HL-60 (cell line): ENCODE results near the gene PTPRN.

Source experiments
- DNase-seq, 2 experiments: peaks; one replicate each; pipeline ENCODE4 v3.0.0-alpha.2; 2010 to 2020; ENCODE audit warnings: low read depth in 1 of 2, low spot score in 1 of 2
- H3K27ac ChIP-seq: fragments of 250-450 bp; sonication (Bioruptor Pico); replicated peaks from 2 replicates; pipeline ENCODE4 v1.5.1; 2020; ENCODE audit warnings: mild to moderate bottlenecking, moderate library complexity
- H3K27me3 ChIP-seq: fragments of 250-450 bp; sonication (Bioruptor Pico); 2 replicates; pipeline ENCODE4 v1.5.1; 2021; ENCODE audit warnings: mild to moderate bottlenecking, moderate library complexity; ENCODE audit not compliant: insufficient read depth, poor library complexity, severe bottlenecking
- H3K4me3 ChIP-seq: replicated peaks from 2 replicates; pipeline ENCODE4 v1.5.1; 2011; ENCODE audit warnings: mild to moderate bottlenecking, control low read depth, low read length; ENCODE audit not compliant: insufficient read depth
- CTCF ChIP-seq: IDR thresholded peaks from one replicate; pipeline ENCODE4 v1.5.1; 2011; ENCODE audit warnings: low read length, control low read depth, inconsistent platforms; ENCODE audit not compliant: insufficient read depth
- GABPA ChIP-seq: IDR thresholded peaks from 2 replicates; pipeline ENCODE4 v1.6.1; 2012; ENCODE audit warnings: low read depth
- POLR2AphosphoS5 ChIP-seq: IDR thresholded peaks from 2 replicates; pipeline ENCODE4 v1.6.1; 2012; ENCODE audit warnings: low read depth
- SPI1 ChIP-seq: IDR thresholded peaks from 2 replicates; pipeline ENCODE4 v1.6.1; 2012; ENCODE audit warnings: low read depth, mild to moderate bottlenecking, borderline replicate concordance
- TF ChIP-seq, protein P1 (sequence below): IDR thresholded peaks from 2 replicates; pipeline ENCODE4 v1.6.1; 2012; ENCODE audit warnings: low read depth; ENCODE audit not compliant: insufficient replicate concordance

The PTPRN gene

GRCh38 chr2:219270055-219270372 lies 39.2 kb downstream of the PTPRN start:
- TF ChIP-seq GABPA: no peak
- TF ChIP-seq, protein P1, sequence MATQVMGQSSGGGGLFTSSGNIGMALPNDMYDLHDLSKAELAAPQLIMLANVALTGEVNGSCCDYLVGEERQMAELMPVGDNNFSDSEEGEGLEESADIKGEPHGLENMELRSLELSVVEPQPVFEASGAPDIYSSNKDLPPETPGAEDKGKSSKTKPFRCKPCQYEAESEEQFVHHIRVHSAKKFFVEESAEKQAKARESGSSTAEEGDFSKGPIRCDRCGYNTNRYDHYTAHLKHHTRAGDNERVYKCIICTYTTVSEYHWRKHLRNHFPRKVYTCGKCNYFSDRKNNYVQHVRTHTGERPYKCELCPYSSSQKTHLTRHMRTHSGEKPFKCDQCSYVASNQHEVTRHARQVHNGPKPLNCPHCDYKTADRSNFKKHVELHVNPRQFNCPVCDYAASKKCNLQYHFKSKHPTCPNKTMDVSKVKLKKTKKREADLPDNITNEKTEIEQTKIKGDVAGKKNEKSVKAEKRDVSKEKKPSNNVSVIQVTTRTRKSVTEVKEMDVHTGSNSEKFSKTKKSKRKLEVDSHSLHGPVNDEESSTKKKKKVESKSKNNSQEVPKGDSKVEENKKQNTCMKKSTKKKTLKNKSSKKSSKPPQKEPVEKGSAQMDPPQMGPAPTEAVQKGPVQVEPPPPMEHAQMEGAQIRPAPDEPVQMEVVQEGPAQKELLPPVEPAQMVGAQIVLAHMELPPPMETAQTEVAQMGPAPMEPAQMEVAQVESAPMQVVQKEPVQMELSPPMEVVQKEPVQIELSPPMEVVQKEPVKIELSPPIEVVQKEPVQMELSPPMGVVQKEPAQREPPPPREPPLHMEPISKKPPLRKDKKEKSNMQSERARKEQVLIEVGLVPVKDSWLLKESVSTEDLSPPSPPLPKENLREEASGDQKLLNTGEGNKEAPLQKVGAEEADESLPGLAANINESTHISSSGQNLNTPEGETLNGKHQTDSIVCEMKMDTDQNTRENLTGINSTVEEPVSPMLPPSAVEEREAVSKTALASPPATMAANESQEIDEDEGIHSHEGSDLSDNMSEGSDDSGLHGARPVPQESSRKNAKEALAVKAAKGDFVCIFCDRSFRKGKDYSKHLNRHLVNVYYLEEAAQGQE: no peak
- no peak for TF ChIP-seq SPI1
- TF ChIP-seq POLR2AphosphoS5: no peak
- TF ChIP-seq CTCF: no peak
- Histone ChIP-seq H3K4me3 (no peak overlapping the region), H3K27ac (no peak overlapping the region), H3K27me3 (no peaks in the 10 kb centered on the region)
- DNase-seq: no peak

DNA sequence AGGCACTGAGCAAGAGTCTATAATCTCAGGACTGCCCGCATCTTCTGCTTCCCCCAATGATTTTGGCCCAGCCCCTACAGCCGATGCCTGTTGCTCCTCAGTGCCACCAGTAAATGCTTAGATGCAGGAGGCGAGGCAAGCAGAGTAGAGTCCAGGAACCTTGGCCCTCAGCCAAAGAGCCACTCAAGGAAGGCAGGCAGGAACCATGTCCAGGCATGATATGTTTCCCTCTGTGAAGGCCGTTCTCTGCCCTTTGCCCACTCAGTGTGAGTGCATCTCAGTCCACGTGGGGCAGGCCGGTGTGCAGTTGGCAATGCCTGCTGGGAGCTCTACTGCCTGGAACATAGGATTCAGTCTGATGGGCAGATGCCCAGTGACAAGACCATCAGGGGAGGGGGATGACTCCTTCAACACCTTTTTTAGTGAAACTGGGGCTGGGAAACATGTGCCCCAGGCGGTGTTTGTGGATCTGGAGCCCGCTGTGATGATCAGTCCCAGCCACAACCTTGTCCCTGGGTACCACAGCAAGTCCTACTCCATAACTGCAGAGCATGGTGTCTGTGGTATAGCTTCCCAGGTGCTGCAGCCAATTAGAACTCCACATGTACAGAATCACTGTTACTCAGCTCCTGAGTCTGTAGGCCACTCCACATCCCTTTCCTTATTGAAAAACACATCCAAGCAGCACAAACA lies 39.7 kb downstream of the PTPRN start:
- Histone ChIP-seq H3K4me3 (no peak overlapping the region), H3K27me3 (no peaks in the 10 kb centered on the region), H3K27ac (no peak overlapping the region)
- no peak for TF ChIP-seq GABPA
- no peak for TF ChIP-seq POLR2AphosphoS5
- TF ChIP-seq CTCF: no peak
- TF ChIP-seq SPI1: no peak
- TF ChIP-seq, protein P1: no peak
- no peak for DNase-seq

- H3K27ac ChIP-seq: no peak overlapping the region
- no peak for DNase-seq
- H3K27me3 ChIP-seq: no peaks in the 10 kb centered on the region
Measured at GRCh38 chr2:219268294-219268693, 40.9 kb downstream of the PTPRN start.

More at GRCh38 chr2:219268294-219268693, 40.9 kb downstream of the PTPRN start:
- no peak for TF ChIP-seq CTCF
- TF ChIP-seq, protein P1: no peak
- no peak for TF ChIP-seq POLR2AphosphoS5
- TF ChIP-seq SPI1: no peak
- TF ChIP-seq GABPA: no peak
- H3K4me3 ChIP-seq: no peak overlapping the region
